RPMI8226 (cell line): ENCODE data around the gene PLXNA4.

Experiments
- DNase-seq: peaks from one replicate; pipeline ENCODE4 v3.0.0-alpha.2; 2015

The PLXNA4 gene

GRCh38 chr7:132560825-132561529, 15.3 kb downstream of the PLXNA4 start:
- DNase-seq: no peak

GRCh38 chr7:132560105-132560504, 16.2 kb downstream of the PLXNA4 start:
- no peak for DNase-seq

- no peak for DNase-seq
These were observed 17.5 kb downstream of the PLXNA4 start for GRCh38 chr7:132558815-132559214.

GRCh38 chr7:132557489-132558044, 18.7 kb downstream of the PLXNA4 start:
- no peak for DNase-seq

- no peak for DNase-seq
These were observed 21.8 kb downstream of the PLXNA4 start for GRCh38 chr7:132554446-132554845.

- no peak for DNase-seq
These were observed 23.2 kb downstream of the PLXNA4 start for GRCh38 chr7:132553031-132553430.

- DNase-seq: no peak
These were observed 24.4 kb downstream of the PLXNA4 start for GRCh38 chr7:132551886-132552285.

- DNase-seq: no peak
These were observed 24.8 kb downstream of the PLXNA4 start for GRCh38 chr7:132551439-132551838.

- DNase-seq: no peak
These were observed 27.7 kb downstream of the PLXNA4 start for GRCh38 chr7:132548489-132549078.

- DNase-seq: no peak
These were observed 28.4 kb downstream of the PLXNA4 start for GRCh38 chr7:132547821-132548220.

- DNase-seq: no peak
These were observed 29.7 kb downstream of the PLXNA4 start for GRCh38 chr7:132546366-132547127.

GRCh38 chr7:132545756-132546155, 30.5 kb downstream of the PLXNA4 start:
- DNase-seq: no peak

GRCh38 chr7:132544999-132545398, 31.3 kb downstream of the PLXNA4 start:
- no peak for DNase-seq

GRCh38 chr7:132544025-132544424, 32.2 kb downstream of the PLXNA4 start:
- DNase-seq: no peak

- DNase-seq: no peak
These were observed 33.4 kb downstream of the PLXNA4 start for GRCh38 chr7:132542895-132543294.

- no peak for DNase-seq
These were observed 34.6 kb downstream of the PLXNA4 start for GRCh38 chr7:132541656-132542055.

GRCh38 chr7:132537456-132538145, 38.7 kb downstream of the PLXNA4 start:
- no peak for DNase-seq

- DNase-seq: no peak
These were observed 39.4 kb downstream of the PLXNA4 start for GRCh38 chr7:132536654-132537395.

- no peak for DNase-seq
These were observed 42.4 kb downstream of the PLXNA4 start for GRCh38 chr7:132533916-132534315.

- no peak for DNase-seq
These were observed 44.0 kb downstream of the PLXNA4 start for GRCh38 chr7:132532281-132532680.

- no peak for DNase-seq
These were observed 44.7 kb downstream of the PLXNA4 start for GRCh38 chr7:132531562-132531961.

- no peak for DNase-seq
These were observed 47.6 kb downstream of the PLXNA4 start for GRCh38 chr7:132528695-132529094.
